GM12878 (cell line): ENCODE results near the gene POLR2L. TPM values are rescaled to one million over a fixed set of nuclear protein-coding genes. Genes with fewer than 3 reads are reported as not detected.

Experiments
- ATAC-seq: fragments of 200-7000 bp; cut with Tn5 transposase; 3 replicates; pipeline ENCODE4 v1.9.1; 2020; ENCODE audit warnings: mild to moderate bottlenecking, moderate library complexity
- BruUV-seq: library from RNA; stranded (reverse); fragments of 400-500 nt; replicated peaks from 2 replicates; lab custom pipeline; 2021; lab: Mats Ljungman, UMichigan
- CTCF ChIA-PET: fragments of 300-600 bp; sonication (Branson Sonifier 250); formaldehyde crosslinking; extraction: SDS; loops from one replicate; lab custom pipeline; 2021; ENCODE audit warnings: inconsistent platforms; lab: Yijun Ruan, JAX
- POLR2A ChIA-PET: fragments of 350-600 bp; formaldehyde crosslinking; extraction: SDS; loops from one replicate; lab custom pipeline; 2021; ENCODE audit warnings: inconsistent platforms; lab: Charles Lee
- RAD21 ChIA-PET: fragments of 300-600 bp; sonication (Branson Sonifier 250); formaldehyde crosslinking; loops from one replicate; lab custom pipeline; 2023; ENCODE audit warnings: antibody characterized with exemption; ENCODE audit not compliant: unreplicated experiment; lab: Charles Lee
- SMC1A ChIA-PET: fragments of 300-600 bp; sonication (Branson Sonifier 250); formaldehyde crosslinking; loops from one replicate; lab custom pipeline; 2023; ENCODE audit not compliant: unreplicated experiment, uncharacterized antibody; lab: Charles Lee
- DNase-seq: peaks from one replicate; pipeline ENCODE4 v3.0.0-alpha.2; 2011; ENCODE audit warnings: low read depth, low spot score
- FAIRE-seq: peaks from 3 replicates; lab custom pipeline; 2011; peaks lifted over from hg19 to GRCh38; lab: Jason Lieb, UNC
- H2AFZ ChIP-seq: 2 replicates; pipeline ENCODE4 v1.6.0; 2011; ENCODE audit warnings: low read depth, low read length, control low read depth; ENCODE audit not compliant: control insufficient read depth
- H3K27ac ChIP-seq: 2 replicates; pipeline ENCODE4 v1.5.1; 2011; ENCODE audit warnings: control low read depth; ENCODE audit not compliant: control insufficient read depth, insufficient read depth
- H3K27me3 ChIP-seq, 2 experiments: replicated peaks in 1 of 2; 2 replicates each; pipeline versions ENCODE4 v1.6.0 to v1.6.1; 2011; ENCODE audit warnings: low read length in 1 of 2; ENCODE audit not compliant: control insufficient read depth in 2 of 2, insufficient read depth in 2 of 2
- H3K36me3 ChIP-seq, 2 experiments: 2 replicates each; pipeline ENCODE4 v1.5.1; 2011; ENCODE audit warnings: low read length in 1 of 2; ENCODE audit not compliant: control insufficient read depth in 2 of 2, insufficient read depth in 2 of 2
- H3K4me1 ChIP-seq: 2 replicates; pipeline ENCODE4 v1.6.1; 2011; ENCODE audit warnings: mild to moderate bottlenecking, low read length, moderate library complexity, mixed read lengths; ENCODE audit not compliant: control insufficient read depth, insufficient read depth
- H3K4me2 ChIP-seq: 2 replicates; pipeline ENCODE4 v1.6.0; 2011; ENCODE audit warnings: control low read depth; ENCODE audit not compliant: control insufficient read depth, insufficient read depth
- H3K4me3 ChIP-seq: fragments of 200-600 bp; sonication (generic); 2 replicates; pipeline ENCODE4 v1.5.1; 2016
- H3K79me2 ChIP-seq: 2 replicates; pipeline ENCODE4 v1.6.0; 2011; ENCODE audit warnings: low read length; ENCODE audit not compliant: control insufficient read depth, insufficient read depth
- H3K9ac ChIP-seq: 2 replicates; pipeline ENCODE4 v1.8.0; 2011; ENCODE audit warnings: low read length, control low read depth, mixed read lengths; ENCODE audit not compliant: control insufficient read depth, insufficient read depth
- H3K9me3 ChIP-seq: replicated peaks from 3 replicates; pipeline ENCODE4 v1.5.1; 2011; ENCODE audit warnings: mild to moderate bottlenecking, low read length; ENCODE audit not compliant: control insufficient read depth, insufficient read depth
- H4K20me1 ChIP-seq: 2 replicates; pipeline ENCODE4 v1.6.0; 2011; ENCODE audit not compliant: control insufficient read depth, insufficient read depth
- HSF1 ChIP-seq: fragments of 150-350 bp; IDR thresholded peaks from 2 replicates; pipeline ENCODE4 v1.6.1; 2014; ENCODE audit warnings: mild to moderate bottlenecking, low read depth, low read length
- IRF5 ChIP-seq: fragments of 450-650 bp; IDR thresholded peaks from 2 replicates; pipeline ENCODE4 v1.6.1; 2017; ENCODE audit warnings: borderline replicate concordance
- MEF2A ChIP-seq: IDR thresholded peaks from 2 replicates; pipeline ENCODE4 v1.6.1; 2011; ENCODE audit warnings: low read depth, mild to moderate bottlenecking, low read length, moderate library complexity; ENCODE audit not compliant: insufficient read depth
- SPI1 ChIP-seq: IDR thresholded peaks from 2 replicates; pipeline ENCODE4 v1.6.1; 2011; ENCODE audit warnings: low read depth, mild to moderate bottlenecking, low read length, moderate library complexity, borderline replicate concordance; ENCODE audit not compliant: insufficient read depth
- WGBS: methylation state at CpG from one replicate; pipeline ENCODE4 v1.1.6; 2016; ENCODE audit warnings: low lambda C conversion rate; ENCODE audit not compliant: insufficient replicate concordance, insufficient coverage; ENCODE audit errors: missing lambda C conversion rate; 5-methylcytosine and 5-hydroxymethylcytosine counted together
- in situ Hi-C: fragments of 300-500 bp; cut with MboI; formaldehyde crosslinking; loops from 9 replicates; pipeline ENCODE4 v1.14.3; 2018; ENCODE audit warnings: mixed read lengths
- intact Hi-C: fragments of 100-400 bp; cut with micrococcal nuclease; formaldehyde crosslinking; loops from one replicate; pipeline ENCODE4 v1.14.2; 2022; ENCODE audit not compliant: unreplicated experiment
- polyA plus RNA-seq, 11 experiments: library from polyadenylated mRNA; depleted of rRNA in 4 of 11; unstranded in 6 of 11; stranded (reverse) in 5 of 11; fragments of >200 nt; fragmentation: Nextera tagmentation in 4 of 11; fragmentation: Illumina TruSeq in 1 of 11; extraction: Ambion mirVana in 4 of 11; extraction: Trizol in 1 of 11; gene quantifications; 1 replicate in 1 of 11; 2 replicates in 10 of 11; pipeline versions ENCODE4 v1.2.1 to v1.2.3, GENCODE V29; 2011 to 2016; ENCODE audit warnings: inconsistent platforms in 2 of 11, missing spikeins in 2 of 11, low read depth in 1 of 11
- total RNA-seq, 4 experiments: library from RNA; depleted of rRNA in 3 of 4; stranded (reverse); fragments of >200 nt in 3 of 4; fragmentation: Illumina TruSeq in 1 of 4; extraction: Trizol in 1 of 4; gene quantifications; 2 replicates each; pipeline versions ENCODE4 v1.2.1 to v1.2.3, GENCODE V29; 2013 to 2021

Gene POLR2L
- total and polyA plus RNA-seq, 10 of the 15 experiments (the other 5 are each of a cell fraction or from before 2014, with no cell fraction given) = 23.1 to 497 (median 125) TPM

- no TSS peak for BruUV-seq
- FAIRE-seq (no peak), ATAC-seq (no peak), DNase-seq (no peak)
- H3K4me3 ChIP-seq = no peak overlapping the region
- WGBS = 93% methylated on average over 44 of the region's 45 CpGs
- no peak overlapping the region for H3K27ac ChIP-seq
- intact Hi-C loops (no loop called here), in situ Hi-C loops (no loop called here)
- CTCF ChIA-PET = no interaction called here
- RAD21 ChIA-PET = no interaction called here
- H4K20me1 ChIP-seq = no peaks in the 10 kb centered on the region
- H3K36me3 ChIP-seq = peaks cover 0 to 4% of the 10 kb centered on the region in 2 experiments; a peak in 3 of 4 replicates
- POLR2A ChIA-PET = no interaction called here
- H3K9me3 ChIP-seq = no peaks in the 10 kb centered on the region
- H3K4me1 ChIP-seq = no peaks in the 10 kb centered on the region
- H3K4me2 ChIP-seq = no peak overlapping the region
- SMC1A ChIA-PET = no interaction called here
- TF ChIP-seq SPI1 (no peak), IRF5 (no peak), MEF2A (no peak), HSF1 (no peak)
- TF ChIP-seq, all 136 proteins: peak for 0
- no peak overlapping the region for H3K9ac ChIP-seq
- H3K79me2 ChIP-seq = no peaks in the 10 kb centered on the region
- no peaks in the 10 kb centered on the region for H3K27me3 ChIP-seq
- H2AFZ ChIP-seq = no peak overlapping the region
Measured at GRCh38 chr11:888310-889212, 46.2 kb upstream of the POLR2L start.
